ENCODE measurements around the gene IGSF21. TPM values are rescaled to one million over a fixed set of nuclear protein-coding genes. Genes with fewer than 3 reads are reported as not detected.

IGSF21 gene
- total RNA-seq, 1 experiment from 2014 or later: 5.2 TPM

DNA sequence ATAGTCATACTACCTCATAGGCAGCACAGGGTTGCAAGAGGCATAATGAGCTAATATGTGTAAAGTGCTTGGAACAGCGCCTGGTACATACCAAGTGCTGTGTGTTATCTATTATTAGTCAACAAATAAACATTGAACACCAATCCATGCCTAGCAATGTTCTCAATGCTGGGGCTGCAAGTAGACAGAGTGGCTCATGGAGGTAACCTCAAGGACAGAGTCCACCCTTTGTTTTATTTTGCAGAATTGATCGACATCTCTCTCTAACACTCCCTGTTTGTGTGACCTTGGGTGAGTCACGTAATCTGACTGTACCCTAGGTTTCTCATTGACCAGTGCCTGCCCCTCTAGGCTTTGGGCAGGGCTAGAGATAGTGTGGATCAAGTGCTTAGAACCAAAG is 209.2 kb downstream of the IGSF21 start:
- WGBS (ENCODE audit: extremely low coverage, insufficient read length, low lambda C conversion rate): no CpG with 5 or more reads among the region's 3 CpGs

More for the DNA sequence above, 209.2 kb downstream of the IGSF21 start:
- no peaks in the 10 kb centered on the region for H3K27me3 ChIP-seq (ENCODE audit: insufficient read depth, low read length)
- no peak overlapping the region for H4K5ac ChIP-seq (ENCODE audit: insufficient read length, low read depth, low read length)
- H2BK15ac ChIP-seq (ENCODE audit: low read depth, low read length): no peak overlapping the region
- H4K8ac ChIP-seq (replicated peaks; ENCODE audit: insufficient read length, low read depth, low read length): no peak overlapping the region
- no peak overlapping the region for H3K4me2 ChIP-seq (ENCODE audit: insufficient read depth, insufficient read length, low read length)
- H2AK5ac ChIP-seq (ENCODE audit: insufficient read length, low read length): no peak overlapping the region
- no peaks in the 10 kb centered on the region for H3K4me1 ChIP-seq (ENCODE audit: insufficient read depth, low read length)
- no peak overlapping the region for H2AFZ ChIP-seq (ENCODE audit: low read length)
- H3K27ac ChIP-seq (ENCODE audit: insufficient read length, low read depth, low read length): no peak overlapping the region
- H3K14ac ChIP-seq (ENCODE audit: insufficient read depth, low read length): no peak overlapping the region
- no peak overlapping the region for H3K9ac ChIP-seq (ENCODE audit: extremely low read depth, insufficient read length, low read length)
- no peaks in the 10 kb centered on the region for H3K9me3 ChIP-seq (ENCODE audit: control insufficient read depth, low read depth, low read length)
- Mint-ChIP-seq H3K36me3 (ENCODE audit: insufficient read depth in 1 of 3, low read depth in 3 of 3) (peaks cover 0 to 4% (median 2%) of the 10 kb centered on the region in 3 experiments; a peak in 4 of 7 replicates), H3K27me3 (ENCODE audit: low read depth) (peaks cover 4% of the 10 kb centered on the region), H3K4me3 (no peak overlapping the region), H3K4me1 (peaks cover 9 to 11% of the 10 kb centered on the region in 2 experiments; a peak in 2 of 4 replicates), H3K27ac (no peak overlapping the region; a peak in 1 of 7 replicates), H3K9me3 (peaks cover 0 to 3% of the 10 kb centered on the region in 2 experiments; a peak in 2 of 5 replicates)
- H3K79me1 ChIP-seq (ENCODE audit: insufficient read depth, low read depth, low read length, poor library complexity, severe bottlenecking): no peaks in the 10 kb centered on the region
- TF ChIP-seq CTCF (conservative IDR thresholded peaks at IDR 0.05): no peak
- H4K20me1 ChIP-seq (ENCODE audit: control insufficient read depth, insufficient read depth, insufficient read length): no peaks in the 10 kb centered on the region
- no peak overlapping the region for H2BK20ac ChIP-seq (ENCODE audit: low read depth, low read length, poor library complexity, severe bottlenecking)
- H2BK12ac ChIP-seq (ENCODE audit: insufficient read length, low read depth, low read length): no peak overlapping the region
- no peak overlapping the region for H2BK5ac ChIP-seq (ENCODE audit: insufficient read length, low read length)
- no peak overlapping the region for H3K56ac ChIP-seq (ENCODE audit: insufficient read length, low read depth, low read length)
- H4K91ac ChIP-seq (ENCODE audit: insufficient read length, low read depth, low read length): no peak overlapping the region
- H3K4ac ChIP-seq (ENCODE audit: low read depth, low read length): no peak overlapping the region
- no peak overlapping the region for H3K23ac ChIP-seq (ENCODE audit: insufficient read length, low read depth, low read length)
- H3T11ph ChIP-seq (ENCODE audit: low read length): no peak overlapping the region
- no peak for DNase-seq
- no peaks in the 10 kb centered on the region for H3K79me2 ChIP-seq (ENCODE audit: insufficient read depth, low read length)
- H3K23me2 ChIP-seq (ENCODE audit: insufficient read length, low read depth, low read length, poor library complexity, severe bottlenecking): no peaks in the 10 kb centered on the region
- H3K18ac ChIP-seq (ENCODE audit: insufficient read length, low read depth, low read length): no peak overlapping the region
- H2BK120ac ChIP-seq (ENCODE audit: low read depth, low read length, poor library complexity, severe bottlenecking): no peak overlapping the region

Data from H9 (cell line).